ENCODE data around the gene ADRB2. TPM values are rescaled to one million over a fixed set of nuclear protein-coding genes. Genes with fewer than 3 reads are reported as not detected.

Gene ADRB2
- polyA plus RNA-seq, 4 donors = 0.13 to 0.81 (median 0.29) TPM

- no peak for DNase-seq (ENCODE audit: low read depth in 4 of 4, low spot score in 3 of 4)
Observed at GRCh38 chr5:148804393-148804792, 22.0 kb upstream of the ADRB2 start.

- no peak for DNase-seq (ENCODE audit: low read depth in 4 of 4, low spot score in 3 of 4)
Observed at GRCh38 chr5:148805326-148806290, 20.8 kb upstream of the ADRB2 start.

- DNase-seq (ENCODE audit: low read depth in 4 of 4, low spot score in 3 of 4) = no peak
Observed at GRCh38 chr5:148806520-148806931, 19.9 kb upstream of the ADRB2 start.

GRCh38 chr5:148807851-148808250, 18.6 kb upstream of the ADRB2 start:
- DNase-seq (ENCODE audit: low read depth in 4 of 4, low spot score in 3 of 4) = no peak

- DNase-seq (ENCODE audit: low read depth in 4 of 4, low spot score in 3 of 4) = no peak
Observed at GRCh38 chr5:148808864-148809642, 17.4 kb upstream of the ADRB2 start.

GRCh38 chr5:148809781-148810524, 16.5 kb upstream of the ADRB2 start:
- no peak for DNase-seq (ENCODE audit: low read depth in 4 of 4, low spot score in 3 of 4)

- no peak for DNase-seq (ENCODE audit: low read depth in 4 of 4, low spot score in 3 of 4)
Observed at GRCh38 chr5:148810823-148811222, 15.6 kb upstream of the ADRB2 start.

- no peak for DNase-seq (ENCODE audit: low read depth in 4 of 4, low spot score in 3 of 4)
Observed at GRCh38 chr5:148811756-148812155, 14.7 kb upstream of the ADRB2 start.

- DNase-seq (ENCODE audit: low read depth in 4 of 4, low spot score in 3 of 4) = no peak
Observed at GRCh38 chr5:148815086-148815485, 11.3 kb upstream of the ADRB2 start.

GRCh38 chr5:148815578-148815977, 10.8 kb upstream of the ADRB2 start:
- DNase-seq (ENCODE audit: low read depth in 4 of 4, low spot score in 3 of 4) = no peak

- no peak for DNase-seq (ENCODE audit: low read depth in 4 of 4, low spot score in 3 of 4)
Observed at GRCh38 chr5:148816357-148816756, 10.1 kb upstream of the ADRB2 start.

- no peak for DNase-seq (ENCODE audit: low read depth in 4 of 4, low spot score in 3 of 4)
Observed at GRCh38 chr5:148816782-148817181, 9.6 kb upstream of the ADRB2 start.

GRCh38 chr5:148817606-148818005, 8.8 kb upstream of the ADRB2 start:
- DNase-seq (ENCODE audit: low read depth in 4 of 4, low spot score in 3 of 4) = no peak

GRCh38 chr5:148820461-148821395, 5.7 kb upstream of the ADRB2 start:
- DNase-seq (ENCODE audit: low read depth in 4 of 4, low spot score in 3 of 4) = no peak

- no peak for DNase-seq (ENCODE audit: low read depth in 4 of 4, low spot score in 3 of 4)
Observed at GRCh38 chr5:148823871-148824270, 2.5 kb upstream of the ADRB2 start.

GRCh38 chr5:148825716-148826052, 727 bp upstream of the ADRB2 start:
- no peak for DNase-seq (ENCODE audit: low read depth in 4 of 4, low spot score in 3 of 4)

- no peak for DNase-seq (ENCODE audit: low read depth in 4 of 4, low spot score in 3 of 4)
Observed at GRCh38 chr5:148826739-148827070, 294 bp downstream of the ADRB2 start.

- no peak for DNase-seq (ENCODE audit: low read depth in 4 of 4, low spot score in 3 of 4)
Observed at GRCh38 chr5:148827723-148828122, 1.3 kb downstream of the ADRB2 start.

- no peak for DNase-seq (ENCODE audit: low read depth in 4 of 4, low spot score in 3 of 4)
Observed at GRCh38 chr5:148828511-148829247, 2.3 kb downstream of the ADRB2 start.

- DNase-seq (ENCODE audit: low read depth in 4 of 4, low spot score in 3 of 4) = no peak
Observed at GRCh38 chr5:148829248-148829594, 2.8 kb downstream of the ADRB2 start.
